HepG2 (cell line): ENCODE results near the gene SHCBP1L. TPM values are rescaled to one million over a fixed set of nuclear protein-coding genes. Genes with fewer than 3 reads are reported as not detected.

Source experiments
- ATAC-seq: fragments of 200-7000 bp; cut with Tn5 transposase; 3 replicates; pipeline ENCODE4 v1.9.1; 2020; ENCODE audit warnings: mild to moderate bottlenecking, moderate library complexity
- Bru-seq: library from RNA; stranded (reverse); fragments of 400-500 nt; gene quantifications from one replicate; lab custom pipeline; 2021; lab: Mats Ljungman, UMichigan
- BruChase-seq, 2 experiments: library from RNA; stranded (reverse); fragments of 400-500 nt; gene quantifications; one replicate each; lab custom pipeline; 2021; lab: Mats Ljungman, UMichigan
- BruUV-seq: library from RNA; stranded (reverse); fragments of 400-500 nt; replicated peaks from 2 replicates; lab custom pipeline; 2021; lab: Mats Ljungman, UMichigan
- CTCF ChIA-PET: fragments of 300-600 bp; formaldehyde crosslinking; extraction: SDS; loops from one replicate; lab custom pipeline; 2021; ENCODE audit warnings: low total read pairs, inconsistent platforms, low intra/inter-chr PET ratio; lab: Yijun Ruan, JAX
- POLR2A ChIA-PET: fragments of 350-600 bp; sonication (Branson Sonifier 250); formaldehyde crosslinking; loops from one replicate; lab custom pipeline; 2020; ENCODE audit warnings: antibody characterized with exemption, inconsistent platforms; lab: Yijun Ruan, JAX
- DNase-seq: peaks from one replicate; pipeline ENCODE4 v3.0.0-alpha.2; 2015; ENCODE audit warnings: low spot score
- FAIRE-seq: peaks from 3 replicates; lab custom pipeline; 2011; peaks lifted over from hg19 to GRCh38; lab: Jason Lieb, UNC
- H2AFZ ChIP-seq: one replicate; pipeline ENCODE4 v1.6.1; 2011; ENCODE audit warnings: low read length, inconsistent platforms
- H3K27ac ChIP-seq: fragments of 300-600 bp; 3 replicates; pipeline ENCODE4 v1.8.0; 2011; ENCODE audit warnings: mixed run types, mild to moderate bottlenecking, mixed read lengths, low read length, inconsistent platforms; ENCODE audit not compliant: insufficient read depth; ENCODE audit errors: extremely low read length
- H3K27me3 ChIP-seq, 2 experiments: fragments of 200-600 bp in 1 of 2; 2 replicates in 1 of 2; 3 replicates in 1 of 2; pipeline versions ENCODE4 v1.6.0 to v1.8.0; 2011; ENCODE audit warnings: low read length in 2 of 2, mild to moderate bottlenecking in 2 of 2, moderate library complexity in 2 of 2, inconsistent platforms in 1 of 2; ENCODE audit not compliant: insufficient read depth in 2 of 2, control insufficient read depth in 1 of 2
- H3K36me3 ChIP-seq, 2 experiments: fragments of 200-600 bp in 1 of 2; replicated peaks in 1 of 2; 2 replicates in 1 of 2; 3 replicates in 1 of 2; pipeline versions ENCODE4 v1.5.1 to v1.8.0; 2011; ENCODE audit warnings: low read length in 2 of 2, inconsistent platforms in 1 of 2; ENCODE audit not compliant: insufficient read depth in 2 of 2, control insufficient read depth in 1 of 2
- H3K4me1 ChIP-seq: 2 replicates; pipeline ENCODE4 v1.5.1; 2012; ENCODE audit warnings: low read length, inconsistent platforms; ENCODE audit not compliant: insufficient read depth
- H3K4me2 ChIP-seq: 2 replicates; pipeline ENCODE4 v1.6.0; 2011; ENCODE audit warnings: low read depth, low read length, inconsistent platforms
- H3K4me3 ChIP-seq, 3 experiments: fragments of 200-600 bp in 1 of 3; sonication (generic), shearing (Covaris generic) in 1 of 3; replicated peaks in 1 of 3; 2 replicates each; pipeline ENCODE4 v1.5.1; 2011 to 2016; ENCODE audit warnings: low read length in 3 of 3, inconsistent platforms in 2 of 3, low read depth in 2 of 3, mild to moderate bottlenecking in 2 of 3, control low read depth in 1 of 3, mixed read lengths in 1 of 3; ENCODE audit not compliant: insufficient read depth in 1 of 3
- H3K79me2 ChIP-seq: one replicate; pipeline ENCODE4 v1.6.1; 2011; ENCODE audit warnings: low read length, inconsistent platforms; ENCODE audit not compliant: insufficient read depth
- H3K9ac ChIP-seq: 2 replicates; pipeline ENCODE4 v1.6.0; 2011; ENCODE audit warnings: mild to moderate bottlenecking, low read depth, low read length, inconsistent platforms; ENCODE audit not compliant: insufficient read depth
- H3K9me3 ChIP-seq: 2 replicates; pipeline ENCODE4 v1.5.1; 2012; ENCODE audit warnings: mild to moderate bottlenecking, low read length
- H4K20me1 ChIP-seq: 2 replicates; pipeline ENCODE4 v1.6.0; 2011; ENCODE audit warnings: inconsistent platforms, mild to moderate bottlenecking, low read length, moderate library complexity; ENCODE audit not compliant: insufficient read depth
- IRF2 ChIP-seq: IDR thresholded peaks from 2 replicates; pipeline ENCODE4 v1.6.1; 2018; ENCODE audit warnings: missing genetic modification reagents, missing compliant biosample characterization
- KLF9 ChIP-seq: IDR thresholded peaks from 2 replicates; pipeline ENCODE4 v1.6.1; 2016; ENCODE audit warnings: low read depth
- MAF1 ChIP-seq: sonication (generic); formaldehyde crosslinking; IDR thresholded peaks from 2 replicates; pipeline ENCODE4 v1.5.0; 2020; ENCODE audit warnings: missing genetic modification reagents, borderline replicate concordance
- MEIS1 ChIP-seq: sonication (generic); formaldehyde crosslinking; IDR thresholded peaks from 2 replicates; pipeline ENCODE4 v1.9.0; 2021; ENCODE audit warnings: mild to moderate bottlenecking, missing genetic modification reagents, moderate library complexity, borderline replicate concordance
- SMAD1 ChIP-seq: sonication (generic); formaldehyde crosslinking; IDR thresholded peaks from 2 replicates; pipeline ENCODE4 v1.4.0; 2020; ENCODE audit warnings: missing genetic modification reagents, low read depth, mild to moderate bottlenecking, borderline replicate concordance
- STAT5B ChIP-seq: sonication (generic); formaldehyde crosslinking; IDR thresholded peaks from 2 replicates; pipeline ENCODE4 v1.4.0; 2020; ENCODE audit warnings: missing genetic modification reagents
- TBP ChIP-seq: sonication (generic); formaldehyde crosslinking; IDR thresholded peaks from 2 replicates; pipeline ENCODE4 v1.5.0; 2020; ENCODE audit warnings: missing genetic modification reagents
- ZMYM4 ChIP-seq: sonication (generic); formaldehyde crosslinking; IDR thresholded peaks from 2 replicates; pipeline ENCODE4 v1.8.1; 2023; ENCODE audit warnings: mild to moderate bottlenecking, missing genetic modification reagents
- ZNF124 ChIP-seq: sonication (generic); formaldehyde crosslinking; IDR thresholded peaks from 2 replicates; pipeline ENCODE4 v1.4.0; 2020; ENCODE audit warnings: missing genetic modification reagents
- ZNF598 ChIP-seq: sonication (generic); formaldehyde crosslinking; IDR thresholded peaks from 2 replicates; pipeline ENCODE4 v1.5.1; 2020; ENCODE audit warnings: mild to moderate bottlenecking, missing genetic modification reagents, borderline replicate concordance
- ZNF644 ChIP-seq: IDR thresholded peaks from 2 replicates; pipeline ENCODE4 v1.6.1; 2016; ENCODE audit warnings: low read depth
- ZNF749 ChIP-seq: sonication (generic); formaldehyde crosslinking; IDR thresholded peaks from 2 replicates; pipeline ENCODE4 v1.8.0; 2022; ENCODE audit warnings: mild to moderate bottlenecking, missing genetic modification reagents, moderate library complexity, borderline replicate concordance
- ZNF766 ChIP-seq: sonication (generic); formaldehyde crosslinking; IDR thresholded peaks from 2 replicates; pipeline ENCODE4 v1.5.0; 2020; ENCODE audit warnings: missing genetic modification reagents, borderline replicate concordance
- WGBS: methylation state at CpG from one replicate; pipeline ENCODE4 v1.1.6; 2017; ENCODE audit warnings: low lambda C conversion rate; 5-methylcytosine and 5-hydroxymethylcytosine counted together
- in situ Hi-C: cut with HindIII; loops from 2 replicates; pipeline ENCODE4 v1.10.0; 2017; ENCODE audit warnings: low pct_unique_long_range_greater_than_20kb; ENCODE audit not compliant: extremely low pct_ligation_motif_present
- intact Hi-C: fragments of 100-400 bp; cut with micrococcal nuclease; formaldehyde crosslinking; loops from one replicate; pipeline ENCODE4 v1.10.0; 2022; ENCODE audit not compliant: unreplicated experiment
- long read RNA-seq, 2 experiments: library from RNA in 1 of 2; library from polyadenylated mRNA in 1 of 2; stranded (forward) in 1 of 2; unstranded in 1 of 2; transcript quantifications; one replicate each; pipeline ENCODE4 v2.0.0, GENCODE V29; 2019 to 2022
- polyA minus RNA-seq, 3 experiments: library from RNA; depleted of rRNA, polyadenylated mRNA; stranded (reverse); fragments of >200 nt; gene quantifications; 2 replicates each; pipeline ENCODE4 v1.2.3, GENCODE V29; 2011; ENCODE audit warnings: low replicate concordance in 1 of 3
- polyA plus RNA-seq, 8 experiments: library from polyadenylated mRNA; depleted of rRNA in 3 of 8; stranded (reverse) in 7 of 8; unstranded in 1 of 8; fragments of >200 nt; fragmentation: Illumina TruSeq in 4 of 8; extraction: Trizol in 4 of 8; gene quantifications; 2 replicates each; pipeline versions ENCODE4 v1.2.1 to v1.2.3, GENCODE V29; 2011 to 2016; ENCODE audit warnings: low read depth in 4 of 8, missing spikeins in 1 of 8, mixed read lengths in 1 of 8; ENCODE audit not compliant: insufficient read depth in 1 of 8
- total RNA-seq, 5 experiments: library from RNA; depleted of rRNA; stranded (reverse); fragments of >200 nt; fragmentation: Illumina TruSeq; extraction: Trizol; gene quantifications; 2 replicates each; pipeline ENCODE4 v1.2.3, GENCODE V29; 2016; ENCODE audit warnings: low read depth in 1 of 5
- TF ChIP-seq, protein P1 (sequence below): sonication (generic); formaldehyde crosslinking; IDR thresholded peaks from 2 replicates; pipeline ENCODE4 v1.8.0; 2023; ENCODE audit warnings: mild to moderate bottlenecking, missing genetic modification reagents
- TF ChIP-seq, protein P2 (sequence below), 2 experiments: sonication (generic) in 1 of 2; formaldehyde crosslinking in 1 of 2; IDR thresholded peaks; 2 replicates each; pipeline versions ENCODE4 v1.4.0 to v1.6.1; 2016 to 2020; ENCODE audit warnings: borderline replicate concordance in 1 of 2, low read depth in 1 of 2, mild to moderate bottlenecking in 1 of 2, missing genetic modification reagents in 1 of 2

SHCBP1L gene
- not detected in 2 replicates for total RNA-seq (2016; rRNA removed; fragmentation: Illumina TruSeq; extraction: Trizol)
- not detected in 2 replicates for total RNA-seq (2016; cell fraction: cytosol; rRNA removed; fragmentation: Illumina TruSeq; extraction: Trizol; ENCODE audit: low read depth)
- total RNA-seq (2016; cell fraction: insoluble cytoplasmic fraction; rRNA removed; fragmentation: Illumina TruSeq; extraction: Trizol) = not detected in 2 replicates
- not detected in 2 replicates for total RNA-seq (2016; cell fraction: membrane; rRNA removed; fragmentation: Illumina TruSeq; extraction: Trizol)
- total RNA-seq (2016; cell fraction: nucleus; rRNA removed; fragmentation: Illumina TruSeq; extraction: Trizol) = not detected in 2 replicates
- polyA plus RNA-seq (2011; rRNA removed) = not detected in 2 replicates
- not detected in 2 replicates for polyA plus RNA-seq (2011; cell fraction: cytosol; rRNA removed)
- polyA plus RNA-seq (2011; cell fraction: nucleus; rRNA removed) = not detected in 2 replicates
- polyA plus RNA-seq (2012) = not detected in 2 replicates
- polyA plus RNA-seq (2016; cell fraction: cytosol; fragmentation: Illumina TruSeq; extraction: Trizol; ENCODE audit: low read depth) = not detected in 2 replicates
- polyA plus RNA-seq (2016; cell fraction: insoluble cytoplasmic fraction; fragmentation: Illumina TruSeq; extraction: Trizol; ENCODE audit: low read depth) = not detected in 2 replicates
- not detected in 2 replicates for polyA plus RNA-seq (2016; cell fraction: membrane; fragmentation: Illumina TruSeq; extraction: Trizol; ENCODE audit: low read depth)
- not detected in 2 replicates for polyA plus RNA-seq (2016; cell fraction: nucleus; fragmentation: Illumina TruSeq; extraction: Trizol; ENCODE audit: insufficient read depth, low read depth)
- not detected in 2 replicates for polyA minus RNA-seq (2011; rRNA and poly(A)+ RNA removed; ENCODE audit: low replicate concordance)
- not detected in 2 replicates for polyA minus RNA-seq (2011; cell fraction: cytosol; rRNA and poly(A)+ RNA removed)
- not detected in 2 replicates for polyA minus RNA-seq (2011; cell fraction: nucleus; rRNA and poly(A)+ RNA removed)
- Bru-seq, nascent RNA = not detected
- BruChase-seq, experiment 1, labeled RNA remaining after a 6-hour chase = not detected
- not detected for BruChase-seq, experiment 2, labeled RNA remaining after a 2-hour chase
- long read RNA-seq, experiment 1 = 0 reads
- long read RNA-seq, experiment 2 = 0 reads

DNA sequence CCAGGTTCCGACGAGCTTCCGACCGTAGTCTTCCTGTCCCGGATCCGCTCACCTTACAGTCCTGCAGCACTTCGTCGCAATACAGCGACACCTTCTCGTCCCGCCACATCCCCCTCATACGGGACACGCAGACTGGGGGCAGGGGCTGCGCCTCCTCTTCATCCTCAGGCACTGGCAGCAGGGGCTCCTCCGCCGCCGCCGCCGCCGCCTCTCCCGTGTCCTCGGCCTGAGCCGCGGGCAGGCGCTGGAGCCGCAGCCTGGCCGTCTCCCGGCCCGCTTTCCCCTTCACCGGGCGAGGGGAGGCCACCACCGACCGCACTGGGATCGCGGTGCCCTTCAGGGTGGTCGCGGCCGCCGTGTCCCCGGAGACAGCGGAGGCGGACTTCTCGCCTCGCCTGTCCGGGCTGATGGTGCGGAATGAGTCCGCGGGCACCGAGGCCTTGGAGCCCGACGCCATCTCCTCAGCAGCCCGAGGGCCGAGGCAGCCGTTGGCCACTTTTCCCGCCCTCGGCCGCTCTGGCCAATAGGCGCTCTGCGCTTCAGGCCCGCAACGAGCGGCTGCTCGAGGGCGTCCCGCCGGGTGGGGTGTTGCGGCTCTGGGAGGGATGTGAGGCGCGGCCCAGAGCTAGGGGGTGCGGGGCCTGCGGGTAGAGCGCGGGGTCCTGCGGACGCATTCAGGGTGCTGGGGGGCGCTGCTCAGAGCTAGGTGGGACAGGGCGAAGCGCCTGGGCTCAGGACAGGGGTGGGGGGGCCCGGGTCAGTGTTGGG lies at the start of gene SHCBP1L:
Gene SHCBP1L, minus strand, starts transcription at position 490 of the 768 bp plus-strand sequence. Its CDS starts 33 bp downstream, at position 457.
- no peak for DNase-seq
- in situ Hi-C loops = no loop called here
- Histone ChIP-seq H3K4me3 (no peak within 1 kb of the TSS), H3K27me3 (peaks cover 0 to 4% of the 10 kb centered on the region in 2 experiments; a peak in 1 of 5 replicates), H3K9ac (no peak within 1 kb of the TSS), H4K20me1 (no peaks in the 10 kb centered on the region), H3K9me3 (no peaks in the 10 kb centered on the region), H3K4me2 (no peak within 1 kb of the TSS), H3K79me2 (no peaks in the 10 kb centered on the region), H3K36me3 (no peaks in the 10 kb centered on the region), H3K27ac (no peak within 1 kb of the TSS), H3K4me1 (no peaks in the 10 kb centered on the region), H2AFZ (no peak within 1 kb of the TSS)
- FAIRE-seq = no peak
- no TSS peak for BruUV-seq
- WGBS = 93% methylated on average over 37 of the region's 79 CpGs
- CTCF ChIA-PET = no interaction called here
- intact Hi-C loops = no loop called here
- no peak for ATAC-seq
- POLR2A ChIA-PET = no interaction called here
- TF ChIP-seq SMAD1 (CRISPR knock-in tag) = no peak
- TF ChIP-seq ZNF124 (CRISPR knock-in tag) = no peak
- no peak for TF ChIP-seq ZMYM4
- TF ChIP-seq TBP (CRISPR knock-in tag) = no peak
- TF ChIP-seq STAT5B (CRISPR knock-in tag) = no peak
- no peak for TF ChIP-seq ZNF766 (CRISPR knock-in tag)
- no peak for TF ChIP-seq ZNF598
- no peak for TF ChIP-seq MEIS1 (CRISPR knock-in tag)
- TF ChIP-seq, protein P1, sequence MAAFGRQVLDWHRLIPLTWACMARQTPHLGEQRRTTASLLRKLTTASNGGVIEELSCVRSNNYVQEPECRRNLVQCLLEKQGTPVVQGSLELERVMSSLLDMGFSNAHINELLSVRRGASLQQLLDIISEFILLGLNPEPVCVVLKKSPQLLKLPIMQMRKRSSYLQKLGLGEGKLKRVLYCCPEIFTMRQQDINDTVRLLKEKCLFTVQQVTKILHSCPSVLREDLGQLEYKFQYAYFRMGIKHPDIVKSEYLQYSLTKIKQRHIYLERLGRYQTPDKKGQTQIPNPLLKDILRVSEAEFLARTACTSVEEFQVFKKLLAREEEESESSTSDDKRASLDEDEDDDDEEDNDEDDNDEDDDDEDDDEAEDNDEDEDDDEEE = no peak
- no peak for TF ChIP-seq ZNF644
- TF ChIP-seq ZNF749 (CRISPR knock-in tag) = no peak
- TF ChIP-seq IRF2 (CRISPR knock-in tag) = no peak
- no peak for TF ChIP-seq KLF9
- TF ChIP-seq, protein P2, sequence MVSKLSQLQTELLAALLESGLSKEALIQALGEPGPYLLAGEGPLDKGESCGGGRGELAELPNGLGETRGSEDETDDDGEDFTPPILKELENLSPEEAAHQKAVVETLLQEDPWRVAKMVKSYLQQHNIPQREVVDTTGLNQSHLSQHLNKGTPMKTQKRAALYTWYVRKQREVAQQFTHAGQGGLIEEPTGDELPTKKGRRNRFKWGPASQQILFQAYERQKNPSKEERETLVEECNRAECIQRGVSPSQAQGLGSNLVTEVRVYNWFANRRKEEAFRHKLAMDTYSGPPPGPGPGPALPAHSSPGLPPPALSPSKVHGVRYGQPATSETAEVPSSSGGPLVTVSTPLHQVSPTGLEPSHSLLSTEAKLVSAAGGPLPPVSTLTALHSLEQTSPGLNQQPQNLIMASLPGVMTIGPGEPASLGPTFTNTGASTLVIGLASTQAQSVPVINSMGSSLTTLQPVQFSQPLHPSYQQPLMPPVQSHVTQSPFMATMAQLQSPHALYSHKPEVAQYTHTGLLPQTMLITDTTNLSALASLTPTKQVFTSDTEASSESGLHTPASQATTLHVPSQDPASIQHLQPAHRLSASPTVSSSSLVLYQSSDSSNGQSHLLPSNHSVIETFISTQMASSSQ (IDR thresholded peaks at IDR 0.05; ENCODE audit: low read depth) = no peak
- TF ChIP-seq, protein P2 (CRISPR knock-in tag; IDR thresholded peaks at IDR 0.05; ENCODE audit: borderline replicate concordance) = no peak
- no peak for TF ChIP-seq MAF1 (CRISPR knock-in tag)
